B cell (primary cell): ENCODE results near the gene ENPP7.

Experiments
- EZH2 ChIP-seq: IDR thresholded peaks from 2 replicates; pipeline ENCODE4 v1.6.1; 2012; ENCODE audit warnings: borderline replicate concordance, low read depth, mild to moderate bottlenecking, moderate library complexity, low read length; ENCODE audit not compliant: insufficient read depth, poor library complexity, severe bottlenecking
- TF ChIP-seq, protein P1 (sequence below): fragments of 200-600 bp; IDR thresholded peaks from one replicate; pipeline ENCODE4 v1.8.0; 2022; ENCODE audit warnings: antibody characterized with exemption, mild to moderate bottlenecking

GRCh38 chr17:79741401-79741750, 10.6 kb downstream of the ENPP7 start:
- TF ChIP-seq, protein P1, sequence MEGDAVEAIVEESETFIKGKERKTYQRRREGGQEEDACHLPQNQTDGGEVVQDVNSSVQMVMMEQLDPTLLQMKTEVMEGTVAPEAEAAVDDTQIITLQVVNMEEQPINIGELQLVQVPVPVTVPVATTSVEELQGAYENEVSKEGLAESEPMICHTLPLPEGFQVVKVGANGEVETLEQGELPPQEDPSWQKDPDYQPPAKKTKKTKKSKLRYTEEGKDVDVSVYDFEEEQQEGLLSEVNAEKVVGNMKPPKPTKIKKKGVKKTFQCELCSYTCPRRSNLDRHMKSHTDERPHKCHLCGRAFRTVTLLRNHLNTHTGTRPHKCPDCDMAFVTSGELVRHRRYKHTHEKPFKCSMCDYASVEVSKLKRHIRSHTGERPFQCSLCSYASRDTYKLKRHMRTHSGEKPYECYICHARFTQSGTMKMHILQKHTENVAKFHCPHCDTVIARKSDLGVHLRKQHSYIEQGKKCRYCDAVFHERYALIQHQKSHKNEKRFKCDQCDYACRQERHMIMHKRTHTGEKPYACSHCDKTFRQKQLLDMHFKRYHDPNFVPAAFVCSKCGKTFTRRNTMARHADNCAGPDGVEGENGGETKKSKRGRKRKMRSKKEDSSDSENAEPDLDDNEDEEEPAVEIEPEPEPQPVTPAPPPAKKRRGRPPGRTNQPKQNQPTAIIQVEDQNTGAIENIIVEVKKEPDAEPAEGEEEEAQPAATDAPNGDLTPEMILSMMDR, result no peak
- no peak for TF ChIP-seq EZH2
